ELR (cell line): ENCODE measurements around the gene TMEM94.
"Not testable (repeated sequence)": the region's sequence is repeated elsewhere in the genome, so short reads cannot be mapped to it uniquely, and the experiment has no call there.

Experiments
- DNase-seq: peaks from one replicate; pipeline ENCODE4 v3.0.0-alpha.2; 2015; ENCODE audit warnings: low read depth

Gene TMEM94

GRCh38 chr17:75445896-75446295 is 10.5 kb upstream of the TMEM94 start:
- peak; percentile 36 for DNase-seq

- no peak for DNase-seq
Measured at GRCh38 chr17:75447951-75448856, 8.2 kb upstream of the TMEM94 start.

- no peak for DNase-seq
Measured at GRCh38 chr17:75450270-75450669, 6.2 kb upstream of the TMEM94 start.

- DNase-seq: peak; percentile 24
Measured at GRCh38 chr17:75454193-75454592, 2.2 kb upstream of the TMEM94 start.

GRCh38 chr17:75454672-75455071 is 1.8 kb upstream of the TMEM94 start:
- not testable (repeated sequence) for DNase-seq

- no peak for DNase-seq
Measured at GRCh38 chr17:75456039-75456416, 407 bp upstream of the TMEM94 start.

GRCh38 chr17:75457047-75457654 is 716 bp downstream of the TMEM94 start:
- peak; percentile 75 for DNase-seq

GRCh38 chr17:75459246-75459589 is 2.8 kb downstream of the TMEM94 start:
- no peak for DNase-seq

GRCh38 chr17:75459590-75460267 is 3.3 kb downstream of the TMEM94 start:
- no peak for DNase-seq

- DNase-seq: no peak
Measured at GRCh38 chr17:75460295-75460694, 3.9 kb downstream of the TMEM94 start.

- no peak for DNase-seq
Measured at GRCh38 chr17:75463603-75464002, 7.2 kb downstream of the TMEM94 start.

GRCh38 chr17:75465039-75465438 is 8.6 kb downstream of the TMEM94 start:
- DNase-seq: no peak

GRCh38 chr17:75468291-75468754 is 11.9 kb downstream of the TMEM94 start:
- no peak for DNase-seq

GRCh38 chr17:75468779-75469373 is 12.4 kb downstream of the TMEM94 start:
- DNase-seq: no peak

- no peak for DNase-seq
Measured at GRCh38 chr17:75471207-75471606, 14.8 kb downstream of the TMEM94 start.

GRCh38 chr17:75472119-75472518 is 15.7 kb downstream of the TMEM94 start:
- DNase-seq: no peak

- DNase-seq: no peak
Measured at GRCh38 chr17:75473246-75473645, 16.8 kb downstream of the TMEM94 start.

GRCh38 chr17:75474736-75475135 is 18.3 kb downstream of the TMEM94 start:
- DNase-seq: no peak

GRCh38 chr17:75475144-75475835 is 18.9 kb downstream of the TMEM94 start:
- peak; percentile 34 for DNase-seq

GRCh38 chr17:75475851-75476250 is 19.4 kb downstream of the TMEM94 start:
- DNase-seq: no peak

- no peak for DNase-seq
Measured at GRCh38 chr17:75476271-75476671, 19.8 kb downstream of the TMEM94 start.
